ENCODE results near the gene WIPF1.

Gene WIPF1

GRCh38 chr2:174618179-174618578 lies 20.6 kb upstream of the WIPF1 start:
- no peak for DNase-seq

GRCh38 chr2:174617718-174618117 lies 20.1 kb upstream of the WIPF1 start:
- no peak for DNase-seq

DNA sequence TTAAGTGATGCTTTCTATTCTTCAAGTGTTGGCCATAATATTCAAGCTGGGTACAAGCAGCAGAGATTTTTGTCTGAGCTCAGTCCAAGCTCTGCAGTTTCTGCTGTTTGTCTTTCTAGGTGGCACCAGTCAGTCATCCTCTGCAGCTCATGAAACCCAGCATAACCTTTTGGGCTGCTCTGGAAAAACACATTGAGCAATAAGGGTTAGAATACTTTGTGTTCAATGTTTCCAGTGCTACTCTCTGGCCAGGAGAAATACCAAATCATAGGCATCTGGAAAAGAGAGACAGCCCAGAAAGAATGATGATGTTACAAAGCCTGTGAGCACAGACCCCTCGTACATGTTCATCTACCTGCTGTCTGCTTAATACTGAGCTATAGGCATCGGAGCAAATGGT lies 19.5 kb upstream of the WIPF1 start:
- no peak for DNase-seq

DNA sequence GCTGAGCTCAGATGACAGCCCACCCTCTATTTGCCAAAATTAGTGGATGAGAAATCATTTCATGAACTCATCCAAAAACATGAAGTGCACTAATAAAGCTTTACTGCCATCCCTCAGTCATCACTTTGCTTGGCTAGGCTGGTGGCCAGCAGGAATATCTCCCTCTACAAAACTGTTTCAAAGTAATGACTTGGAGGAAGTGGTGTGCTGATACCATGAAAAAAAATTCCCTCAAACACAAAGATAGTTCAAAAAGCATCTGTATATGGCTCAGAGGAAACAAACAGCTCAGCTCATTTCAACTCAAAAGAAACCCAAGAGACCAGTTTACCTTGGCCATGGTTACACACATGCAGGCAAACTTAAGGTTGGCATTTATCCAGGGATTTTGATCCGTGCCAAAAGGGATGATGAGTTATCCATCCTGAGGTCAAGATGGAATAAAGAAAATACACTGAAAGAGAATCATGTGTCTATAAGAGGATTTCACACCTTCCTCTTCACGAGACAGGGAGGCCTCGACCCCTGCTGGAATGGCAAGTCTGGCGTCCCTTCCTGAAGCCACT lies 18.4 kb upstream of the WIPF1 start:
- no peak for DNase-seq

DNA sequence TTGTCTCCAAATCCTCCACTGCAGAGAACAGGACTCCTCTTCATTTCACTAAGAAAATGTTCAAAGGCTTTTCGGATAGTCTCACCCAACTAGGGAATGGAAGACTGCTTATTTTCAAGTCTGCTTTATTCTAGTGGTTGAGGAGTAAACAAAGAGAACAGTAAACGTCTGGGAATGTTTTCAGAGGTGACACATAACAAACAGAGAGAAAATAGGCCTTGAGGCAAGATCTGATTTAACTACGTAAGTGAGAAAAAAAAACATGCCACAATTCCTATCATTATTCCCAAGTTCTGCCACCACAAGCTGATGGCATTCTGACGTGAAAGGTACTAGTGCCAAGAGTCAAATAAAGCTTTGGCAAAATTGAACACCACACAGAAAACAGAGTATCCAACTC lies 16.7 kb upstream of the WIPF1 start:
- DNase-seq = no peak

GRCh38 chr2:174613531-174613930 lies 15.9 kb upstream of the WIPF1 start:
- peak in 1 of 2 experiments; percentile 57 for DNase-seq

DNA sequence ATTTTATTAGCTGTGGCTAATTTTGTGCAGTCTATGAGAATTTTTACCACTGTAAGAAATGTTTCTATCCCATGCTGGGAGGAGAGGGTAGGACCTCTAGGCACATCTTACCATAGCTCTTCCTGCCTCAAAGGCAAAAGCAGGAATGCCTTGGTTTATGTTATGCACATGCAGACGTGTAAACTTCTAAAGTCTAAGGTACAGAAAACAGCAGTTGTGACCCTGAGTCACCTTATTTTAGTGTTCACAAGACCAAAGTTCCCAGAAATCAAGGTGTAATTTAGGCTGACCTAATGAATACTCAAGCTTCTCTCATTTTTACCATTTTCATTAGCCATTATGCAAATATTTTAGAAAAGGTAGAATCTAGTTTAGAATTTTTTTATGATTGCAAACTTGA lies 15.4 kb upstream of the WIPF1 start:
- no peak for DNase-seq

GRCh38 chr2:174611854-174612253 lies 14.2 kb upstream of the WIPF1 start:
- no peak for DNase-seq

GRCh38 chr2:174611006-174611405 lies 13.4 kb upstream of the WIPF1 start:
- no peak for DNase-seq

- DNase-seq = no peak
Observed at GRCh38 chr2:174610243-174610995, 12.8 kb upstream of the WIPF1 start.

- DNase-seq = no peak
Observed at GRCh38 chr2:174609261-174609660, 11.7 kb upstream of the WIPF1 start.

DNA sequence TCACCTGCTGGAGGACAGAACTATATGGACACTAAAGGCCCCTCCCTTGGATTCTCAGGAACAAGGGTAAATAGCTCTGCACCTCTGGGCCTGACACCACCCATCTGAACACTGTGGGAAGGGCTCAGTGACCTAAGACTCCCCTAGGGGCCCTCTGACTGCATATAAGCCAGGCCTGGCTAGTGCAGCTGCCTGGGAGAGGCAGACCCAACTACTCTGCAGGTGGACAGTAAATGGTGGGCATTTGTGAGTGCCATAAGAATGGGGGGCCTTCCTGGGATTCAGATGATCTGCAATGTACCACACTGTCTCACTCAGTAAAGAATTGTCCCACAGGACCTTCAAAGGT lies 11.2 kb upstream of the WIPF1 start:
- DNase-seq = no peak

DNA sequence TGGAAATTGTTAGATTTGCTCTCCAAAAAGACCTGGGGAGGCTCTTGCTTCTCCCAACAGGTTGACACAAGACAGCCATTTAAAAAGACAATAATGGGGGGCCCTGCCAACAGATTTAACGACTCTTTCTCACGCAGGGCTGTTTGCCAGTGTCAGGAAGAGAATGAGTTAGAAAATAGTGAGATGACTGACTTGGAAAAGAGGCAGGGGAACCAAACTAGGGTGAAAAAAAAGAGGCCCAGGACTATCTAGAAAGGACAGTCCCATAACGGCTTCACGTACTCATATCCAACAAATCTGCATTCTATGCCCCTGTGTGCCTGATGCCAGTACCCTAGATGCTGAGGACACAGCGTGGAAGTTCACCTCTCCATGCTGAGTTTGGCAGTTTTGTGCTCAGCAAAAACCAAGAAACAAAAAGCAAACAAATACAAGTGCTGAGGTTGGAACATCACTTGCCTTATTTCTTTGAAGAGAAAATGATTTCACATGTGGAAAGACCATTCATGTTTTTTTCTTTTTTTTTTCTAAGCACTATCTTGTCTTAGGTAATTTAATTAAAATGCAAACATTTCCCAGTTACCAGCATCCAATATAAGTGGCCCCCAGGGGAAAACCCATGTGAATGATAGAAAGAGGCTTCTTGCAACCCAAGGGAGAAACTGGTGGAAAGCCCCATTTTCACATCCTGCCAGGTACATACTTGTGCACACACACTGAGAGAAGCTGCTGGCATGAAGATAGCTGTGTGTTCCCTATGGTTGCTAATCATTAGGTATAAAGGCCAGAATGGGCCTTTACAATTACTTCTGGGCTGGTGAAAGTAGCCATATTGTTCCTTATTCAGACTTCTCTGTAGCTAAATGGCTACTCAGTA lies 10.6 kb upstream of the WIPF1 start:
- no peak for DNase-seq

GRCh38 chr2:174607584-174607983 lies 10.0 kb upstream of the WIPF1 start:
- DNase-seq = no peak

DNA sequence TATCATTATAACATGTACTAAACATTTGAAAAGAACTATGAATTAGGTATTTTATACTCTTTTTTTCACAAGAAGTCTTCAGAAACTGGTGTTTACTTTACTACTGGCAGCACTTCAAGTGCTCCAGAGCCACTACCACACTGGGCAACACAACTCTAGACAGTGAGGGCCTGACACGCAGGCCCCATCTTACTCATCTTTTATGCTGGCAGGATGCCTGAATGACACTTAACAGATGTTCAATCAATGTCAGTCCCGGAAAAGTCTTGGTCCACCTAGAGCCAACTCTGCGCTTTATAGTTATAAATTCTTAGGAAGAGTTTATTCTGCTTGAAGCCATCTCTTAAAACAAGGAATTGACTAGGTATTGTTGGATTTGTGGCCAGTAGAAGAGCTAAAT lies 8.7 kb upstream of the WIPF1 start:
- DNase-seq = no peak

GRCh38 chr2:174605687-174606086 lies 8.1 kb upstream of the WIPF1 start:
- DNase-seq = no peak

DNA sequence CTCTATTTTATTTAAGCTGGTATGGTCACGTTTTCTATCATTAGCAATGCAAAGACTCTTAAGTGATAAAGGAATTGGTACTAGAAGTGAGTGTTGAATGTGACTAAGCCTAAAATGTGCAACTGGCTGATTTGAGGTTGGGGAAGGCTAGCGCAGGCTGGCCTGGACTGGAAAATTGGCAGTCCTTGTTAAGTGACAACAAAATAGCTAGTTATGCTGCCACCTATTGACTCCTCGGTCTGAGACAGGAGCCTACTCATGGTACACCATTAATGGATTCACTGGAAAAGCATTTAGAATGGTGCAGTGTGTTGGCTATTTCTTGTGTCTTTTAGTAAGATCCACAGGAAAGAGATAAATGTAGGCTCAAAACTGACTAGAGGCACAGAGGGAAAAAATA lies 5.7 kb upstream of the WIPF1 start:
- DNase-seq = peak in 1 of 2 experiments; percentile 48

DNA sequence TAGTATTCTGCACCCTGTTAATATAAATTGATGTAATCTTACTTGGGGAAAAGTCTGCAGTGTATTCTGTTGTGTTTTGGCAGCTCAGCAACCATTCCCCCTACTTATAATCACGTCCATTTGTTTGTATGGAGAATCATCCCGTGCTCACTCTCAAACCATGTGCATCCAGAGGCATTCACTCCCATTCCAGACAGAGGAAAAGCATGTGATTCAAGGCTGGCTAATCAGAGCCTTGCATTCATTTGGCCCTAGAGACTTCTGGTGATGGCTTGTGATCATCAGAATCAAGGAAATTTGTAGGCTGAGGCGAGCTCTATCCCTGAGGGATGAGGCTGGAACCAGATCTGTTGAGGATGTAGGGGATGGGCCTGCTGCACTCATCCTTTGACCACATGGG lies 5.1 kb upstream of the WIPF1 start:
- no peak for DNase-seq

- no peak for DNase-seq
Observed at GRCh38 chr2:174600349-174600748, 2.7 kb upstream of the WIPF1 start.

- DNase-seq = no peak
Observed at GRCh38 chr2:174599310-174599921, 1.8 kb upstream of the WIPF1 start.

DNA sequence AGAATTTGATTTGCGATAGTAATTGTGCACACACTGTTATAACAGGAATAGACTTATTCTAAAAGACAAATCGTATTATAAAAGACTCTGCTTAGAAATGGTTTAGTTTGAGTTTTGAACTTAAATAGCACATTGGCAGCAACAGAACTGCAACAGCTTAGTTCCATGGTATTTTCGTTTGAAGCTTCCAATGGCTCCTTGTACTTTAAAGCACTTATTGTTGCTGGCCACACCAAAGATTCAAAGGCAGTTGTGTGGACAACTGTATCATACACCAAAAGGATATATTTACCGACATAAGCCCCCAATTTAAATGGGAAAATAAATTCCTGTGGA lies 627 bp downstream of the WIPF1 start:
- DNase-seq = no peak

DNA sequence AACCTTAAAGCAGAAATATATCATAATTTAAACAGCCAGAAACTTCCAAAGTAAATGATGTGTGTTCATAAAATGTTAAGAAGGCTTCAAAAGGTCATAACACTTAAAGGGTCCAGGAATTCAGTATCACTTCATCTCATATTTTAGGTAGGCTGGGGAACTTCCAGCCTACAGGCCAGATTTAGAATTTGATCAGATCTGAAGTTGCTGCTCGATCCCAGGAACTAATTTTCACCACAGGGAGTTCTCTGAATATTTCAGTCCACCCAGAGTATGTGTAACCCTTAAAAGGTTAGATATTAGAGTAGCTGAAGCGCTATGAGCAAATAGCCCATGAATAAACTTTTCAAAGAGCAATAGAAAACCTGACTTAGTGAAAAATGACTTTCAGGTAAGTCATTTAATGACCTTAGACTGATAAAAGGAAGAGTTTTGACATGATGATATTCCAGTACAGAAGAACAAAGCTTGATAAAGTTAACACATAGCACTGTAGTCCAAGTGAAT lies 1.7 kb downstream of the WIPF1 start:
- no peak for DNase-seq

DNA sequence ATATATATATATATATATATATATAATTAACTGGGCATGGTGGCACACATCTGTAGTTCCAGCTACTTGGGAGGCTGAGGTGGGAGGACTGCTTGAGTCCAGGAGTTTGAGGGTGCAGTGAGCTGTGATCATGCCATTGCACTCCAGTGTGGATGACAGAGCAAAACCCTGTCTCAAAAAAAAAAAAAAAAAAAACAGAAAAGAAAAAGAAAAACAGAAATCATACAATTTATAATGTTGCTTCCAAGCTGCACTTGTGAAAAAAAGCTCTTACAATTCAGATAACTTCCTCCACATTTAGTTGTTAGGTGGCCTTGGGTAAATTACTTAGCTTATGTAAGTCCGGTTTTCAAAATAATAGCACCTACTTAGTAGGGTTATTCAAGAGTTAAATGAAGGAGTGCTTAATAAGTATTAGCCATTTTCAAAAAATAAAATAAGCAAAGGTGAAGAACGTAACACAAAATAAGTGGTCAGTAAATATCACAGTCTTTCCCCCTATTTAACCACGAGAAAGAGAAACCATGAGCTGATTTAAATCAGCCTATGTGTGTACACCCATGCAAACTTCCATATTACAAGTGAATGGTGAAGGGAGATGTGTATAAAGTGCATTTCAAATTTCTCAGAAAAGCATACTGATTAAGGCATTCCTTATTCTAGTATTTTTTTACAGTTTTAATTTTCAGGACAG lies 2.3 kb downstream of the WIPF1 start:
- no peak for DNase-seq
